ENCODE results near the gene EHBP1.

GRCh38 chr2:62732262-62732777 is 26.8 kb downstream of the EHBP1 start:
- TF ChIP-seq CTCF (conservative IDR thresholded peaks at IDR 0.05; ENCODE audit: low read depth, low read length) (no peak), EZH2 (IDR thresholded peaks at IDR 0.05; ENCODE audit: borderline replicate concordance, low read depth, low read length, poor library complexity, severe bottlenecking) (no peak)
